Effector CD8-positive, alpha-beta T cell (primary cell): ENCODE measurements around the gene FEN1.

Source experiments
- DNase-seq: peaks from one replicate; lab custom pipeline; 2025; lab: John Stamatoyannopoulos, UW

FEN1 gene

GRCh38 chr11:61795459-61795858, 2.7 kb downstream of the FEN1 start:
- no peak for DNase-seq

- DNase-seq, result no peak
Observed at GRCh38 chr11:61795876-61796526, 3.3 kb downstream of the FEN1 start.

- DNase-seq, result peak; percentile 55
Observed at GRCh38 chr11:61797263-61797944, 4.7 kb downstream of the FEN1 start.

GRCh38 chr11:61799665-61800284, 7.1 kb downstream of the FEN1 start:
- no peak for DNase-seq

- no peak for DNase-seq
Observed at GRCh38 chr11:61800331-61801281, 7.9 kb downstream of the FEN1 start.

GRCh38 chr11:61802605-61803004, 9.9 kb downstream of the FEN1 start:
- DNase-seq, result no peak

- DNase-seq, result no peak
Observed at GRCh38 chr11:61803889-61804647, 11.4 kb downstream of the FEN1 start.

- no peak for DNase-seq
Observed at GRCh38 chr11:61805146-61805545, 12.4 kb downstream of the FEN1 start.

- no peak for DNase-seq
Observed at GRCh38 chr11:61806785-61807184, 14.1 kb downstream of the FEN1 start.

- DNase-seq, result no peak
Observed at GRCh38 chr11:61810671-61811175, 18.0 kb downstream of the FEN1 start.

GRCh38 chr11:61811831-61812230, 19.1 kb downstream of the FEN1 start:
- DNase-seq, result no peak

GRCh38 chr11:61812736-61813411, 20.2 kb downstream of the FEN1 start:
- DNase-seq, result no peak

GRCh38 chr11:61814247-61814957, 21.7 kb downstream of the FEN1 start:
- DNase-seq, result no peak

- peak; percentile 24 for DNase-seq
Observed at GRCh38 chr11:61814958-61815789, 22.5 kb downstream of the FEN1 start.

GRCh38 chr11:61815790-61816735, 23.4 kb downstream of the FEN1 start:
- DNase-seq, result peak; percentile 36

- peak; percentile 62 for DNase-seq
Observed at GRCh38 chr11:61816736-61817455, 24.2 kb downstream of the FEN1 start, which contains the start of gene FADS1. FADS1 (minus strand) TSS chr11:61817003; CDS start chr11:61816929, 74 bp downstream.
